Hepatocyte (in vitro differentiated cells): Measurements from ENCODE around the gene ZNF787. TPM values are rescaled to one million over a fixed set of nuclear protein-coding genes. Genes with fewer than 3 reads are reported as not detected.
A peak's percentile ranks its signal among the peaks of the same experiment; 100 is the strongest.

Source experiments
- DNase-seq: peaks from one replicate; pipeline ENCODE4 v3.0.0-alpha.2; 2016; ENCODE audit warnings: low spot score
- H2AFZ ChIP-seq: fragments of 200-600 bp; sonication (generic); 2 replicates; pipeline ENCODE4 v1.6.0; 2016; ENCODE audit warnings: antibody characterized with exemption, mild to moderate bottlenecking
- H3K27ac ChIP-seq: fragments of 200-600 bp; sonication (generic); 2 replicates; pipeline ENCODE4 v1.5.1; 2016; ENCODE audit warnings: mild to moderate bottlenecking
- H3K27me3 ChIP-seq: fragments of 200-600 bp; sonication (generic); 2 replicates; pipeline ENCODE4 v1.6.1; 2016
- H3K36me3 ChIP-seq: fragments of 200-600 bp; sonication (generic); replicated peaks from 2 replicates; pipeline ENCODE4 v1.5.1; 2016; ENCODE audit warnings: low read depth; ENCODE audit not compliant: insufficient read depth
- H3K4me1 ChIP-seq: fragments of 200-600 bp; sonication (generic); 2 replicates; pipeline ENCODE4 v1.5.1; 2016; ENCODE audit warnings: mild to moderate bottlenecking, moderate library complexity; ENCODE audit not compliant: insufficient read depth
- H3K4me2 ChIP-seq: fragments of 200-600 bp; sonication (generic); 2 replicates; pipeline ENCODE4 v1.6.0; 2016
- H3K4me3 ChIP-seq: fragments of 200-600 bp; sonication (generic); 2 replicates; pipeline ENCODE4 v1.5.1; 2016; ENCODE audit warnings: mild to moderate bottlenecking
- H3K79me2 ChIP-seq: fragments of 200-600 bp; sonication (generic); 2 replicates; pipeline ENCODE4 v1.6.0; 2017; ENCODE audit warnings: mild to moderate bottlenecking
- H3K9me2 ChIP-seq: fragments of 200-600 bp; sonication (generic); replicated peaks from 2 replicates; pipeline ENCODE4 v1.6.0; 2017; ENCODE audit warnings: mild to moderate bottlenecking; ENCODE audit not compliant: insufficient read depth
- H3K9me3 ChIP-seq: fragments of 200-600 bp; sonication (generic); 2 replicates; pipeline ENCODE4 v1.5.1; 2016; ENCODE audit warnings: low read depth, mild to moderate bottlenecking
- H4K20me1 ChIP-seq: fragments of 200-600 bp; sonication (generic); 2 replicates; pipeline ENCODE4 v1.6.0; 2016; ENCODE audit warnings: mild to moderate bottlenecking; ENCODE audit not compliant: insufficient read depth, poor library complexity, severe bottlenecking
- EZH2 ChIP-seq: fragments of 200-600 bp; sonication (generic); IDR thresholded peaks from 2 replicates; pipeline ENCODE4 v1.6.1; 2016; ENCODE audit warnings: antibody characterized with exemption, mild to moderate bottlenecking, borderline replicate concordance
- EZH2phosphoT487 ChIP-seq: fragments of 200-600 bp; sonication (generic); IDR thresholded peaks from one replicate; pipeline ENCODE4 v1.6.1; 2018; ENCODE audit warnings: antibody characterized with exemption, mild to moderate bottlenecking, low read depth, moderate library complexity; ENCODE audit not compliant: unreplicated experiment, severe bottlenecking
- WGBS: methylation state at CpG from one replicate; pipeline ENCODE4 v1.1.6; 2016; ENCODE audit warnings: low lambda C conversion rate; ENCODE audit errors: missing lambda C conversion rate; 5-methylcytosine and 5-hydroxymethylcytosine counted together
- polyA plus RNA-seq: library from polyadenylated mRNA; unstranded; fragments of >200 nt; fragmentation: Nextera tagmentation; extraction: Ambion mirVana; gene quantifications from 2 replicates; pipeline ENCODE4 v1.2.1, GENCODE V29; 2016
- total RNA-seq: library from RNA; depleted of rRNA; stranded (reverse); fragments of >200 nt; gene quantifications from 2 replicates; pipeline ENCODE4 v1.2.3, GENCODE V29; 2014
- TF ChIP-seq, protein P1 (sequence below): fragments of 200-600 bp; sonication (generic); IDR thresholded peaks from 2 replicates; pipeline ENCODE4 v1.5.1; 2016; ENCODE audit warnings: antibody characterized with exemption, mild to moderate bottlenecking; ENCODE audit not compliant: poor library complexity

The ZNF787 gene
- total and polyA plus RNA-seq, 2 experiments from 2014 or later = 23.5 to 24.9 TPM

DNA sequence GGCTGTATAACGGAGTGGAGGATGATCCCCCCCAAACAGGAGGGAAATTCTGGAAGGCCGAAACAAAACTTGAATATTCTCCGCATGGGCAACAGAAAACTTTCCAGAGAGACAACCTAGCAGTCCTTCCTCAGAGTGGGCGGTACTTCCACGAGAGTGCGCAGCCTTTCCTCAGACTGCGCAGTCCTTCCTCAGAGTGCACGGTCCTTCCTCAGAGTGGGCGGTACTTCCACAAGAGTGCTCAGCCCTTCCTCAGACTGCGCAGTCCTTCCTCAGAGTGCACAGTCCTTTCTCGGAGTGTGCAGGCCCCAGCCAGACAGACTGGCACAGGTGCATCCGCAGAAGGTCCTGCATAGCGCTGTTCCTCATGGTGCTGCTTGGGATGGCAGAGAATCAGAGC, 42.0 kb upstream of the ZNF787 start:
- Histone ChIP-seq H4K20me1 (no peaks in the 10 kb centered on the region), H3K9me2 (no peaks in the 10 kb centered on the region), H3K27ac (no peak overlapping the region), H3K9me3 (no peaks in the 10 kb centered on the region), H3K79me2 (no peaks in the 10 kb centered on the region), H2AFZ (no peak overlapping the region), H3K4me3 (no peak overlapping the region), H3K27me3 (no peaks in the 10 kb centered on the region), H3K4me1 (no peaks in the 10 kb centered on the region), H3K4me2 (no peak overlapping the region), H3K36me3 (no peaks in the 10 kb centered on the region)
- TF ChIP-seq EZH2phosphoT487 = no peak
- TF ChIP-seq, protein P1, sequence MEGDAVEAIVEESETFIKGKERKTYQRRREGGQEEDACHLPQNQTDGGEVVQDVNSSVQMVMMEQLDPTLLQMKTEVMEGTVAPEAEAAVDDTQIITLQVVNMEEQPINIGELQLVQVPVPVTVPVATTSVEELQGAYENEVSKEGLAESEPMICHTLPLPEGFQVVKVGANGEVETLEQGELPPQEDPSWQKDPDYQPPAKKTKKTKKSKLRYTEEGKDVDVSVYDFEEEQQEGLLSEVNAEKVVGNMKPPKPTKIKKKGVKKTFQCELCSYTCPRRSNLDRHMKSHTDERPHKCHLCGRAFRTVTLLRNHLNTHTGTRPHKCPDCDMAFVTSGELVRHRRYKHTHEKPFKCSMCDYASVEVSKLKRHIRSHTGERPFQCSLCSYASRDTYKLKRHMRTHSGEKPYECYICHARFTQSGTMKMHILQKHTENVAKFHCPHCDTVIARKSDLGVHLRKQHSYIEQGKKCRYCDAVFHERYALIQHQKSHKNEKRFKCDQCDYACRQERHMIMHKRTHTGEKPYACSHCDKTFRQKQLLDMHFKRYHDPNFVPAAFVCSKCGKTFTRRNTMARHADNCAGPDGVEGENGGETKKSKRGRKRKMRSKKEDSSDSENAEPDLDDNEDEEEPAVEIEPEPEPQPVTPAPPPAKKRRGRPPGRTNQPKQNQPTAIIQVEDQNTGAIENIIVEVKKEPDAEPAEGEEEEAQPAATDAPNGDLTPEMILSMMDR = no peak
- TF ChIP-seq EZH2 = no peak
- WGBS = 93% methylated on average over 13 of the region's 13 CpGs
- no peak for DNase-seq

- no peak overlapping the region for H3K4me3 ChIP-seq
- H3K9me3 ChIP-seq = no peaks in the 10 kb centered on the region
- TF ChIP-seq EZH2phosphoT487 = no peak
- H3K27me3 ChIP-seq = no peaks in the 10 kb centered on the region
- H3K4me1 ChIP-seq = no peaks in the 10 kb centered on the region
- H3K4me2 ChIP-seq = no peak overlapping the region
- peak; percentile 3 for DNase-seq
- H3K27ac ChIP-seq = no peak overlapping the region
- no peaks in the 10 kb centered on the region for H3K9me2 ChIP-seq
- no peak overlapping the region for H2AFZ ChIP-seq
- no peaks in the 10 kb centered on the region for H3K79me2 ChIP-seq
- no peaks in the 10 kb centered on the region for H3K36me3 ChIP-seq
- 87% methylated on average over 9 of the region's 9 CpGs for whole genome bisulfite sequencing
- no peaks in the 10 kb centered on the region for H4K20me1 ChIP-seq
Observed at GRCh38 chr19:56162258-56162657, 41.2 kb upstream of the ZNF787 start.

DNA sequence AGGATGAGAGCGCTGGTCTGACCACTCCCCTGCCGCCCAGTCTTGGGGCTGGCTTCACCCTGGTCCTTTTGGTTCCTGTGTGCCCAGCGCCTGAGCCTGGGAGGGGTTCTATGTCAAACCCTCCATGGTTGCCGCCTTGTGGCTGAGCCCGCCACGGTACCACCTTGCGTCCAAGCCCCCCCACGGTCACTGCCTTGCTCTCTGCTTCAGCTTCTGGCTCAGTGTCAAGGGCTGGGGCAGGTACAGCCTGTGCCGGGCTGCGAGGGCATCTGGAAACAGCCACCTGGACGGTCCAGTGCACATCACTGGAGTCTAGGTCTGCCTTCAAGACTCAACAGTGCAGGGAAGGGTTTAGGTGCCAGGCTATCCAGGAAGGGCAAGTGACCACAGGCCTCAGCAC, 40.4 kb upstream of the ZNF787 start:
- Histone ChIP-seq H3K79me2 (no peaks in the 10 kb centered on the region), H2AFZ (no peak overlapping the region), H3K36me3 (no peaks in the 10 kb centered on the region), H3K4me3 (no peak overlapping the region), H3K4me1 (no peaks in the 10 kb centered on the region), H3K4me2 (no peak overlapping the region), H3K9me3 (no peaks in the 10 kb centered on the region), H4K20me1 (no peaks in the 10 kb centered on the region), H3K27me3 (no peaks in the 10 kb centered on the region), H3K9me2 (no peaks in the 10 kb centered on the region), H3K27ac (no peak overlapping the region)
- TF ChIP-seq, protein P1 = no peak
- TF ChIP-seq EZH2phosphoT487 (no peak), EZH2 (no peak)
- DNase-seq = peak; percentile 3
- 93% methylated on average over 11 of the region's 11 CpGs for WGBS

GRCh38 chr19:56159622-56160271, 38.7 kb upstream of the ZNF787 start:
- H3K4me2 ChIP-seq = no peak overlapping the region
- H3K27me3 ChIP-seq = no peaks in the 10 kb centered on the region
- no peak for DNase-seq
- H3K4me1 ChIP-seq = no peaks in the 10 kb centered on the region
- H2AFZ ChIP-seq = no peak overlapping the region
- TF ChIP-seq, protein P1 = no peak
- TF ChIP-seq EZH2 = no peak
- no peak for TF ChIP-seq EZH2phosphoT487
- peaks cover 1% of the 10 kb centered on the region for H4K20me1 ChIP-seq
- no peak overlapping the region for H3K4me3 ChIP-seq
- H3K36me3 ChIP-seq = no peaks in the 10 kb centered on the region
- no peaks in the 10 kb centered on the region for H3K9me2 ChIP-seq
- no peak overlapping the region for H3K27ac ChIP-seq
- no peaks in the 10 kb centered on the region for H3K9me3 ChIP-seq
- WGBS = over 99% methylated on average over 35 of the region's 69 CpGs
- no peaks in the 10 kb centered on the region for H3K79me2 ChIP-seq
